NOMO-1 (cell line): ENCODE measurements around the gene GTPBP2.
A peak's percentile ranks its signal among the peaks of the same experiment; 100 is the strongest.

Source experiments
- DNase-seq, 2 experiments: peaks; one replicate each; lab custom pipeline; 2025; ENCODE audit not compliant: unreplicated experiment in 2 of 2; lab: John Stamatoyannopoulos, UW

Gene GTPBP2

DNA sequence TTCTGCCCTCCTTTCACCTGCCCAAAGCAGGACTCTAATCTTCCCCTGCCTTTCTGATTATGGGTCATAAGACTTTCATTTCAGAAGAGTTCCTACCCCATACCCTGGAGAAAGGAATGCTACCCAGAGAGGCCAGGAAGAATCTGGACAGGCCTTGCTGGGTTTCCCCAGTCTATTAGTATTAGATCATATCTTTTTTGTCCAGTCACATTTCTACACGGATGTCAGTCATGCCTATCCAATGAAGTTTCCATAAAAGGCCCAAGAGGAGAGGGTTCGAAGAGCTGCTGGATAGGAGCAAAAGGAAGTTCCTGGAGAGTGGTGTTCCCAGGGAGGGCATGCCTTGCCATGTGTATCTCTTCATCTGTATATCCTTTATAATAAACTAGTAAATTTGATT lies 49.9 kb downstream of the GTPBP2 start:
- DNase-seq, result no peak

DNA sequence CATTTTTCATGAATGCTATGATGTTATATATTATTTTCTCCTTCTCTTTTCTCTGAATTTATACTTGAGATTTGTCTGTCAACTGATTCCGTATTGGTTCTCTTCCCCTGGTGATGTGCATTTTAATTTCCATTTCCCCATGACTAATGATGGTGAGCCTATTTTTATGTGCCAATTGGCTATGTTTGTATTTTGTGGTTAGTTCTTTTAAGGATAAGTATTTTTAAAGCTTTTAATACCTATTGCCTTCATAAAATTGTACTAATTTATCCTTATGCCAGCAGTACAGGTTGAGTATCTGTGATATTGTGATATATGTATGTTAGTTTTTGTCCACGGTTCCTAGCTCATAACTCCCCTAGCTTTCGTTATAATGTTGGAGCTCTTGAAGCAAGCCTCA lies 50.3 kb downstream of the GTPBP2 start:
- no peak for DNase-seq

DNA sequence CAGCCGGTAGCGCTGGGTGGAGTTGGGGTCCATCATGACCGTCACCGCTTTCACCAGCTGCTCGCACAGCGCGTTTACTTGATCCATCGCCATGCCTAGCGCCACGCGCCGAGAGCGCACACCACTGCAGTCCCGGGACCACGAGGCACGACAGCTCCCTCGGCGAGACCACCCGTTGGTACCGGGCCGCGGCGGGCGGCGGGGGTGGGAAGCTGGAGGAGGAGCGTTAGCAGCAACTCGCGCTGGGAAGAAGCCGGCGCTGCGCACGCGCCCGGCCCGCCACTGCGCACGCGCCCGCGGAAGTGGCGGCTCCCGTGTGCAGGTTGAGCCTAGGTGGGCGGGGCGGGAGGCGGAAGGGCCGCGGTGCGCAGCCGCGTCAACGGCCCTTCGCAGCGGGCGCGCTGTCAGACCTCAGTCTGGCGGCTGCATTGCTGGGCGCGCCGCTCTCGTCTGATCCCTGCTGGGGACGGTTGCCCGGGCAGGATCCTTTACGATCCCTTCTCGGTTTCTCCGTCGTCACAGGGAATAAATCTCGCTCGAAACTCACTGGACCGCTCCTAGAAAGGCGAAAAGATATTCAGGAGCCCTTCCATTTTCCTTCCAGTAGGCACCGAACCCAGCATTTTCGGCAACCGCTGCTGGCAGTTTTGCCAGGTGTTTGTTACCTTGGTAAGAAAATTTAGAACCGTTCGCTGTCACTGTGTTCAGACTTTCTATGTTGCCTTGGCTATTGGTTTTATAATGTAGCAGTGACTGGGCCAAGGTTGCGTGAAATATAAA lies 53.1 kb downstream of the GTPBP2 start, which contains the start of the genes POLH and XPO5:
Gene POLH, plus strand, starts transcription at position 414 of the 780 bp plus-strand sequence. CDS start 6,135 bp downstream, outside the sequence.
Gene XPO5, minus strand, starts transcription at position 267 of the 780 bp plus-strand sequence. Its CDS starts 174 bp downstream, at position 93.
- DNase-seq, result peak; percentile 90 to 97

DNA sequence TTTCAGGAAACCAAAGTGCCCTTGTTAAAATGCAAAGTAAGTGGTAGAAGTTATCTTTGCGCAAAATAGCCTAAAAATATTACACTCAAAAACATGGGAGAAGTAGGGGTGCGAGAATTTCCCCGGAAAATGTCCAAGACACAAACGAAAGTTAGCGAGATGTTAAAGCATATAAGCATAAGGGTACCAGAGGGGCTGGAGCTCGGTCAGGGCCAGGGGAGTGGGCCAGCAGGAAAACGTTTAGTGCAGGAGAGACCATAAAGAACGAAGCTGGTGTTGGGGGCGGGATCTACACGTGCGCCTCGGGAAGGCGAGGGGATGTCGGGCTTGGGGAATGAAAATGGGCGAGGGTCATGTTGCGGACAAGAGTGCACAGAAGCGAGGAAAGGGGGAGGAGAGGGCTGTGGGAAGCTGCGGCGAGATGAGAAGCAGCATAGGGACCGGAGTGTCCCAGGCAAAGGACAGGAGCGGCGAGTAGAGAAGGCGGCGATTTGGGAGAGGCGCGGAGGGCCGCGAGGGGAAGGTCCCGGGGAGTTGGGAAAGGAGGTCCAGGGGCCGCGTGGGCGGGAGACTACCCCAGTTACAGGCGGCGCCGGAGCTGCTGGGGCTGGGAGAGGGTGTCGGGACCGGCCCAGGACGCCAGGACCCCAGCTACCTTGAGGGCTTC lies 53.8 kb downstream of the GTPBP2 start:
- DNase-seq, result no peak

DNA sequence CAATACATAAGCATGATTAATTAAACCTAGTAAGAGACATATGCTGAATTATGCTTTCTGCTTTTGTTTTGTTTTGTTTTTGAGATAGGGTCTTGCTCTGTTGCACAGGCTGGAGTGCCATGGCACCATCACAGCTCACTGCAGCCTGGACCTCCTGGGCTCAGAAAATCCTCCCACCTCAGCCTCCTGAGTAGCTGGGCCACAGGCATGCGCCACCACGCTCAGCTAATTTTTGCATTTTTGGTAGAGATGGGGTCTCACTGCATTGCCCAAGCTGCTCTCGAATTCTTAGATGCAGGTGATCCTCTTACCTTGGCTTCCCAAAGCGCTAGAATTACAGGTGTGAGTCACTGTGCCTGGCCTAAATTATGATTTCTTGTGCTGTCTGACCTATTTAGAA lies 57.0 kb downstream of the GTPBP2 start:
- DNase-seq, result no peak

DNA sequence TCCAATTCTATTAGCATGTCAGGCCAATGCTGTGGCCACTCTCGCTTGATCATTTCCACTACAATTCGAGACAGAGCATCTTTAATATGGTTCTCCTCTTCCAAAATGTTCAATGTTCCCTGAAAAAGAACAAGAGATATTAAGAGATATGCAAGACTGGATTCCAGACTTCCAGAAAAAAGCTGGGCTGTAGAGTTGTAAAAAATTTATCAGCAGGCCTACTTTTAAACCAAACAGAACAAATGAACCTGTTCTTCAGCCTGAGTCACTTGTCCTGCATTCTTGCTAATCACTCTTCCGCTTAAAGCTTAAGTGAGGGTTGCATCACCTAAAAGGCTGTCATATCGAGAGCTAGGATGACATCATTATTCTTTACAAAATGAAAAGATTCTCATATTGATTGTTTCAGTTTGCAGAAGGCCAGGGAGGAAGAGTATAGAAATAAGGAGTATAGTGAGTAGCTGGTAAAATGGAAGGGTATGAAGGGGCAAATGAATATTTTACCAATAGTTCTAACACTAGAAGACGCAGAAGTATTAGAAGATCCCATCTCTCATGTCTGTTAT lies 58.1 kb downstream of the GTPBP2 start:
- DNase-seq, result peak; percentile 22 to 49
